ENCODE results near the gene TNFSF11.

GRCh38 chr13:42633495-42633894 lies 59.5 kb downstream of the TNFSF11 start:
- no peak for TF ChIP-seq CTCF (IDR thresholded peaks at IDR 0.05)
- TF ChIP-seq POLR2A (IDR thresholded peaks at IDR 0.05): no peak

Measured in Peyer's patch (tissue), 4 donors.